ENCODE measurements around the gene GABRA5.
"Not testable (repeated sequence)": the region's sequence is repeated elsewhere in the genome, so short reads cannot be mapped to it uniquely, and the experiment has no call there.

The GABRA5 gene

DNA sequence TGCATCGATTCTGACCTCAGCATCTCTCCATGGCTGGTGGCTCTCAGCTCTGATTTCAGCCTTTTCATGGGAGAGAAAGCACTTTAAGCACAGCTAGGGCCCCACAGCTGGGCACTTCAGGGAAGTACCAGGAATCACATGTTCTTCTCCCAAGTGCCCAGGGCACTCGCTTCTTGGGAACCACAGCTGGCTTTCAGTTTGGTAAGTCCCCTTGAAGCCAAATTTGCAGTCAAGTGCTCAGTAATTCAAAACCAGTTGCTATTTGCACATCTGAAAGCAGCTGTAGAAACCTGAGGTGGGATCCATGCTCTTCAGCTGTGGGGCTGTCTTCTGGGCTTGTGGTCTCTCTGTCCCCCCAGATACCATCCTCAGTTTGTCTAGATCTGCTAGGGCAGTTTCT is 12.8 kb downstream of the GABRA5 start:
- no peak for DNase-seq

DNA sequence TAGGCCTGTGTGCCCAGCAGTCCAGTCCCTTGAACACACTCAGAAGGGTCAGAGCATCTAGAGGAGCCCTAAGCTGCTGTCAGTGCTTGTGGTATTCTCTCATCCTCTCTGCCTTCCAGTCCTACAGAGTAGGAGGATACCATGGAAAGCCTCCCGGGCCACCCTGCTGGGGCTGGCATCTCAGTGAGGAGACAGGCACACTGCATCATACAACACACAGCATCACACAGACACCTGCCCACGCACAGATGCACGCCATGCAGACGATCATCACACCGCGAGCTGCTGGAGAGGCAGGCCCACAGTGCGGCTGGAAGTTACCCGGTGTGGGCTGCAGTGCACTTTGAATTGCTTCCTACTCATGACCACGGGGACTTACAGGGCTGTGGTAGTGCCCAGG is 15.2 kb downstream of the GABRA5 start:
- no peak for DNase-seq

DNA sequence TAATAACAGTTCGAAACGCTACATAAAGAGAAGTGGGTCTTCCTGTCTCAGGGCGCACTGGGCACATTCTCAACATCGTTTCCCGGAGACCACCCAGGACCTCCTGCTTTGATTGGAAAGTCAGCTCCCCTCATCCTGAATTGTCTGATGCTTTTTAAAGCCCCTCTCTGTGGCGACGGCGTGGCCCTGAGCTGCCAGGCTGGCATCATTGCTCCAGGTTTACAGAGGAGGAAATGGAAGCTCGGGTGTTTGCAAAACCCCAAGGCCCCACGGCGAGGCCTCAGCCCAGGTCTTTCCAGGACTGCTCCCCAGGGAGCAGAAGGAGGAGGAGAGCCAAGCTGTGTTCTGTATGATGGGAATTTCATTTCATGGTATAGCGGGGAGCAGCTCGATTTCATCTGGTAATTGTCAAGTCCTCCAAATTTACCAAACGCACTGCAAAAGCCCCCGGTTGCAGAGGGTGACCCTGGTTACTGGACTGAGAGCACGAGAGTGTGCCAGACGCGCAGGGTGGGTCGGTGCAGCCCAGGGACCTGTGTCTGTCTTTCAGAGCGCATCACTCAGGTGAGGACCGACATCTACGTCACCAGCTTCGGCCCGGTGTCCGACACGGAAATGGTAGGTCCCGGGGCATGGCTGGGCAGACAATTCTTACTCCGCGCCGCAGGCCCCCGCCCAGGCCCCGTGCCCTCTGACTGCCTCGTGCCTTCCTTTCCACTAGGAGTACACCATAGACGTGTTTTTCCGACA is 15.9 kb downstream of the GABRA5 start:
- no peak for DNase-seq

DNA sequence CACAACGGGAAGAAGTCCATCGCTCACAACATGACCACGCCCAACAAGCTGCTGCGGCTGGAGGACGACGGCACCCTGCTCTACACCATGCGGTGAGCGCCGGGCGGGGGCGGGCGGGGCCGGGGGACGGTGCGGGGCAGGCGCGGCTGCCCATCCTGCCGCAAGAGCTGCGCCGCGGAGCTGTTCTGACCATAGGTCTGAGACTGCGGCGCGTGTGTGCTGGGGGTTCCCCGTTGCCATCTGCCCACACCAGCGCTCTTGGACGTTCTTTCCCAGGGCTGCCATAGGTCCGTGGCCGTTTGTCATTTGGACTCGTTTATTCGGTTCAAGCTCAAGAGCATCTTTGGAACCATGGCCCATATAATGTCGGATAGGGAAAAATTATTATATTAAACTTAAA is 16.6 kb downstream of the GABRA5 start:
- DNase-seq: no peak

DNA sequence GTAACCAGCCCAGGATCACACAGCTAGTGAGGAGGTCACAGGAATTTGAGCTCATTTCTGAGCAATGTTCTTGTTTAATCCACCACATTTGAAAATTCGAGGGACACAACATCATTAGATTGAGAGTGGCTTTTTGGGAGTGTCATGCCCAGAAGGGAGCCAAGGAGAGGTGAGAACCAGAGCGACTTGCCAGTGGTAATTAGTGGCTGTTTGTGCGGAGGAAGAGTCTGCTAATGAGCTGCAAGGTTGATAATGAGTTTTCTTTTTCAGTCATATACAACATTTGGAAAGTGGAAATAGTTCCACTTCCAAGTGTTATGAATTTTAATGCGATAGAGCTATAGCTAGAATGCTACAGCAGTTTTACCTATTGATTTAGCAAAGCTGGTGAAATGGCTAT is 19.7 kb downstream of the GABRA5 start:
- DNase-seq: no peak

DNA sequence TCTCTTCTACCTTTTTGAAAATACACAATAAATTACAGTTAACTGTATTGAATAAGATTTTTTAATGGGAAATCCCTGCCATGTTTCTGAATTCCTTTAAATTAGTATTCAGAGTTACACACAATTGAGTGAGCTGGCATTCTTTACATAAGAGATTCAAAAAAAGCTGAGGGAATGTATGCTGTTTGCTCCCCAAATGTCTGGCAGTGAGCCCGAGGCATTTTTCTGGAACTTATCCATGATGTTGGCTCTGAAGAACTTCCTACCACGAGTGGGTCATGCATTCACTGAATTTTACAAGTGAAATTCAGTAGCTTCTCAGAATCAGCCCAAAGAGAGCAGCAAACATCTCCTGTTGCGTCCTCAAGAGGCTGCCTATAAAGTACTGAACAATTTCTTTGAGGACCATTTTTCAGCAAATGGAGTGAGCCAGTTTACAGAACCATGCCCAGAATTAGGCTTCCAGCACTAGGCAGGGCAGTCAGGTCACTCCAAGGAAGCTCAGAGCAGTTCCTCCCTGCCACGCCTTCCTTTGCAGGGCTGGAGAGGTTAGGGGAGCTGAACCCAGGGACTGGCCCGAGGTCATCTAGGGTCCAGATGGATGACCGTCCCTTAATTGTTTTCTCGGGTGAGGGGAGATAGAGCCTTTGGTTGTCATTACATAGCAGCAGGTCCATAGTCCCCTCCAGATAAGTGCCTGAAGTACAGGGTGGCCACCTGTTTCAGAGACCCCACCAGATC is 21.2 kb downstream of the GABRA5 start:
- DNase-seq: no peak

DNA sequence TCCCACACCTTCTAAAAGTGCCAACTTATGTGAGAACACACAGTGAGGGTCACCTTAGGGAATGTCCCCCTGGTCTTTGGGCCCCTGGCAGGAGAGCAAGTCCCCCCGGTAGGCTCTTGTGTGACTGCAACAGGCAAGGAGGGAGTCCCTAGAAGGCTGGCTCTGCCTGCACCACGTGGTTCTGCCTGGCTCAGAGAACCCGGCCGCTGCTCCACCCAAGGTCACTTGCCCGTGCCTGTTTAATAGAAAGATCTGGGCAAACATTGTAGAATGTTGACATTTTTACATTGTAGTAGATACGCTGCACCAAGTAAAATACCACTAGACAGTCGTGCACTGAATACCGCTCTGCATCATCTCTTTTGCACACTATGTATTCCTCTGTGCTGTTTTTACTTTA is 21.9 kb downstream of the GABRA5 start:
- DNase-seq: no peak

DNA sequence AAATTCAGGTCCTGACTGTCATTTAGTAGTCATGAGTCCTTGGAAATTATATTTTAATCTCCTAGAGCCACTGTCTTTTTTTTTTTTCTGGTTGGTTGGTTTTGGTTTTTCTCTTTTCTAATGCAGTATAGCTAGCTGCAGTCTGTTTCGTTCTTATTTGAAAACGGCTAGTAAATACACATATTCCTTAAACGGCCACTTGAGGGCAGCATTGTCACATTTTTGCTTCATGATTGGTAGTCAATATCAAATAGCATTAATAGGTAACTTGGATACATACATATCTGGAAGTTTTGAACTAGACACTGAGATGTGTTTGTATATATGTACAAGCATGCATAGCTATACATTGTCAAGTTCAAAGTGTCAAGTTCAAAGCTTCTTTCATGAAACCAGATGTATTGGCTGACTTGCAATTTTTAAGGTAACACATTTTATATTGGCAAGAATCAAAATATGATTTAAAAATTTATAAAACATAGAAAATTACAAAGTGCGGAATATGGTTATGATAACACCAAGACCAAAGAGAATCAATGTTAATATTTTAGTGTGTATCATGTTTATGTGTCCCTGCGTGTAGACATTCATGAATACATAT is 22.5 kb downstream of the GABRA5 start:
- DNase-seq: peak; percentile 79

DNA sequence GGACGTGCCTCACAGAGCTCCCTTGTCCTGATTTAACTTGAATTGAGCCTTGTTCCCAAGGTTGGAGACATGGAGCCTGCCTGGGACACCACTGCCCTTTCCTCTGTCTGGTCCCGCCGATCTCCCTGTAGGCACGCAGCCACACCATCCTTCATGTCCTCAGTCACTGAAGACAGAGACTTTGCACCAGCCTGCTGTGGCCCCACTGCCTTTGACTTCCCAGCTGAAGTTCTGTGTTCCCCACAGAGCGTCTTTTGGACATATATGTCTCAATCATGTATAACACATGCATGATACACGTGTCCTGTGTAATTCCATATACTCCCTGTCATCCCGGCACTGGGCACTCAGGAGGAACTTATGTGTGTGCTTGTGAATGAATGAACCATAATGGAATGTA is 23.6 kb downstream of the GABRA5 start:
- DNase-seq: no peak

DNA sequence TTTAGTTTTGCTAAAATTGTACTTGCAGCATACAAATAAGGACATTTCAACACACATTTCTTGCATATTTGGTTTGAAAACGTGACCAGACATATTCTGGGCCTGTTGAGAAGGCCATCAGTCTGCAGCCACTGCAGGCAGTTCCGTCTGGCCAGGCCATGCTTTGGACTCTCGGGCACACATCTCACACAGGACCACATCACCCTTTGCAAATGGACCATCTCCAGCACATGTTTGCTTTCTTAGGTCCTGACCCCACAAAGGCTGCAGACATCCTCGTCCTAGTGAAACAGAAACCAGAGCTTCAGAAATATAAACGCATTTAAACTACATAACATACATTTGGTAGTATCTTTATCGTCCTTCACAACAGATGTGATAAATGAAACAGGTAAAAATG is 24.1 kb downstream of the GABRA5 start:
- DNase-seq: no peak

DNA sequence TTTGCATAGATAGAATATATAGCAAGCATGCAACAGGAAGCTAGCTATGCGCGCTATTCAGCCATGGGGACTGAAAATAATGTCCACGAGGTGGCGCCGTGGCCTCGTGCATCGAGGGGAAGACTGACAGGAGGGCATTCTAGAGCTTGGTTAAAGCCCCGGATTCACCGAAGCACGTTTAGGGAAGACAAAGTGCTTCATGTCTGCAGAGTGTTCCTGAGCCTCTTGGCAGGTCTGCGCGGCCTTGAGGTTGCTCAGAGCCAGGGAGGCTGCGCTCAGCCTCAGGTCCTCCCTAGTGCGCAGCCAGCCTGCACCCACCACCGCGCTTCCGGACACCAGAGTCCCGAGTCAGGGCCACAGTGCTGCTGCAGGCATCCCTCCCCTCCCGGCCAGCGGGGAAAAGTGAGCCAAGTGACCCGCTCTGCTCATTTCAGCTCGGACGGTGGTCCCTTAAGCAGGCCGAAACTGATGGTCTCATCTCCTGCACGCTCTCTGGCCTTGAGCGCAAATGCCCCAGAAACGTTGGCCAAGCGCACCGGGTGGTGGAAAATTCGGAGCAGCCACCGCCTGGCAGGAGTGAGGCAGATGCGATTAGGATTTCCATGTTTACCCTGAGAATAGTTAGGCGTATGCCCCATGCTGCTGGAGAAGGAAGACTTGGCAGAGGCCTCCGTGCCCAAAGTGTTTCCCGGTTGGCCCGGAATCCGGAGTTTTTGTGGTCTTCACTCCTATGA is 24.8 kb downstream of the GABRA5 start:
- DNase-seq: peak; percentile 80

DNA sequence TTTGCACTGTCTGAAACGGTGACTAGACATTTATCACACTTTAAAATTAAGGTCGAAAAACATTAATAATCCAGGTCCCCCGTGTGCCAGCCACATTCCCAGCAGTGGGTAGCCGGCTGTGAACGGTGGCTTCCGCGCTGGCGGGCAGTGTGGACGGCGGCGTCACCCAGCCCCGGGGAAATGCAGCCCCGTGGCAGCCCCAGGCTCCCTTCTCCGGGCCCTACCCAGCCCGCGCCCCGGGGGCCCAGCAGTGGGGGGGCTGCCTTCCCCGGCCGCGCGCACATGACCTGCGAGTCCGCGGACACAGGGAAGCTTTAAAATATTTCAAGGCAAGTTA is 25.3 kb downstream of the GABRA5 start:
- no peak for DNase-seq

DNA sequence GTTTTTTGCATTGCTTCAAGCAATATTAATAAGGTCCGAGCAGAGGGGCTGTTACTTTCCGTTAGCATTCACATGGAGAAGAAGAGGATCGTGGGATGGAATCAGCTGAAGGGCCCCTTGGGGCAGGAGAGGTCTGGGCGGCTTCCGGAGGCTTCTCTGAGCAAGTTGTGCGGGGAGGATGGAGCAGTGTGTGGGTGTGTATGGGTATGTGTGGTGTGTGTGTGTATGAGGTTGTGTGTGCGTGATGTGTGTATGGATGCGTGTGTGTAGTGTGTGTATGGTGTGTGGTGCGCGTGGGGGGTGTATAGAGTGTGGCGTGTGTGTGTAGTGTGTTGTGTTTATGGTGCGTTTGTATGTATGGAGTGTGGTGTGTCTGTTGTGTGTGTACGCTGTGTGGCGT is 25.8 kb downstream of the GABRA5 start:
- DNase-seq: no peak

DNA sequence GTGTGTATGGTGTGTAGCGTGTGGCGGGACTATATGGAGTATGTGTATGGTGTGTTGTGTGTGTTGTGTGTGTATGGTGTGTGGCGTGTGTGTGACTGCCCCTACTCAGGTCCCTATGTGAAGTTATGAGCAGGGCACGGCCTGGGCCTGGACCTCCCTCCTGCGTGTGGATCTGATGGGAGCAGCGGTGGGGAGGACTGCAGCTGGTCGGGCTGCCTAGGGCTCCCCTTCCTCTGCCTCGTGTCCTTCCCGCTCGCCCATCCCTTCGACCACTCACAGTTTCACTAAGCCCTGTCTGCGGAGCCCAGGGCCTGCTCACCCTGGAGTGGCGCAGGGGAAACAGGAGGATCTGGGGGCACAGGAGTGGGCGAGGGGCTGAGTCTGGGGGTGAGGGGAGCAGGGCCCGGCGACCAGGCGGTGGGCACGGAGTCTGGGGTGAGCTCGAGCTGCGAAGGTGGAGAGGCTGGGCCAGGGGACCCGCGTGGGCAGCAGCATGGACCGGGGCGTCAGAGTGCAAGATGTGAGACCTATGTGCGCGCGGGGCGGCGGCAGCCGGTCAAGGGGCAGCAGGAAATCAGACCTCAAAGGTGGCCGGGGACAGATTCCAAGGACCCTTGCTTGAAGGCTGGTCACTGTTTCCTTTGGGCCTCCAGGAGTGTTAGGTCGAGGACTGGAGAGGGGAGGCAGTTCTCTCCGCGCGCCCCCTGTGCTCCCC is 26.6 kb downstream of the GABRA5 start:
- no peak for DNase-seq

DNA sequence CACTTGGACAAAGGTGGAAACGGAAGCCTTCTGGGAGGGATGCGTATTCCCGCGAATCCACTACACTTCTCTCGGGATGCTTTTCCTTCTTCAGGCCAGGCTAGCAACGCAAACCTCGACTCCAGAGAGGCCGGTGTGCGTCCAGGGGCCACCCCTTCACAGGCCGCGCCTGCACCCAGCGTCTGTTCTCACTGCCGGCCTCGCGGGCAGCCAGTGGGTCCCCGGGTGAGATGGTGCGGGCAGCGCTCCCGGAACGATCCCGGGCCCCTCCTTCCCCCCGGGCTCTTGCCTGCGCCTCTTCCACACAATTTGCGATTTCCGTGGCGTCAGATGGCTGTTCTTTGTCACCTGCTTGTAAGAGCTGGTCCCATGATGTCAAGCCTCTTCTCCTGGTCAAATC is 27.3 kb downstream of the GABRA5 start:
- no peak for DNase-seq

DNA sequence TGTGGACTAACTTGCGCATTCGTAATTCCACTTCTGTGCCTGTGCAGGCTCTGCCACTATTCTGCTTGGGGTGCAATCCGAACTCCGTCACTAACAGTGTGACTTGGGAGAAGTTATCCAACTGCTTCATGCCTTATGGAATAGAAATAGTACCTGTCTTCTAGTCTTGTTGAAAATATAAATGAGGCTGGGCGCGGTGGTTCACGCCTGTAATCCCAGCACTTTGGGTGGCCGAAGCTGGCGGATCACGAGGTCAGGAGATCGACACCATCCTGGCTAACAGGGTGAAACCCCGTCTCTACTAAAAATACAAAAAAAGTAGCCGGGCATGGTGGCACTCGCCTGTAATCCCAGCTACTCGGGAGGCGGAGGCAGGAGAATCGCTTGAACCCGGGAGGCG is 28.5 kb downstream of the GABRA5 start:
- DNase-seq: not testable (repeated sequence)

DNA sequence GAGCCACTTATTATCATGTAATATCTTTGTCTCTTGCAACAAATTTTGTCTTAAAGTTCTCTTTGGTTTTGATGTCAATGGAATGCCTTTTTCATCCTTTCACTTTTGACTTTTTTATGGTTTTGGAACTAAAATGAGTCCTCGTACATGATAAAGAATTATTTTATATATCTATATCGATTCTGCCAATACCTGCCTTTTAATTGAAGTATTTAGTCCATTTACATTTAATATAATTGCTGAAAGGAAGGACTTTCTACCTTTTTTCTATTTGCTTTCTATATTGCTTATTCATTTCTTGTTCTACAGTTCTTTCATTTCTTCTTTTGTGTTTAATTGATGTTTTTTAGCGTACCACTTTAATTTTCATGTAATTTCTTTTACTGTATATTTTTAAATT is 32.8 kb downstream of the GABRA5 start:
- DNase-seq: no peak

DNA sequence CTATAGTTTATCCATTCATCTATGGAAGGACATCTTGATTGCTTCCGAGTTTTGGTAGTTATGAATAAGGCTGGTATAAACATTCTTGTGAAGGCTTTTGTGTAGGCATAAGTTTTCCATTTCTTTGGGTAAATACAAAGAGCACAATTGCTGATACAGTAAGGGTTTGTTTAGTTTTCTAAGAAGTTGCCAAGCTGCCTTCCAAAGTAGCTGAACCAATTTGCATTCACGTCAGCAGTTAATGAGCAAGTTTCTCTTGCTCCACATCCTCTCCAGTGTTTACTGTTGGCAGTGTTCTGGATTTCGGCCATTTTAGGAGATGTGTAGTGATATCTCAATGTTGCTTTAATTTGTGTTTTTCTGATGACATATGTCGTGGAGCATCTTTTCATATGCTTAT is 34.2 kb downstream of the GABRA5 start:
- no peak for DNase-seq

DNA sequence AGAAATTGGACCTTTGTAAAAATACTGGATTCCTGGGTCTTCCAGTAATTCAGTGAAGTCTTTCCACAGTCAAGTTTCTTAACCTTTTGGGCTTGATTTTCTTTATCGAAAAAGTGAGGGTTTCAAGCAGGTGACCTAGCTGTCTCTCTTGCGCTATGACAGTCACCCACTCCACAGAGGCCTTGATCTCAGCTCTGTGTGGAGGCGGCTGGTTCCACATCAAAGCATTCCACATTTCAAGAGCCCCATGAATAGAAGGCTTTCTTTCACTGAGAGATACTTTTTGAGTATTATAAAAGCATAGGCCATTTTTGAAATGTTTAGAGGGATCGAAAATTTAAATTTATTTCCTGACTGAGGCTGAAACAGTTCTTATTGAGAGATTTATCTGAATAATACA is 43.9 kb downstream of the GABRA5 start:
- no peak for DNase-seq

DNA sequence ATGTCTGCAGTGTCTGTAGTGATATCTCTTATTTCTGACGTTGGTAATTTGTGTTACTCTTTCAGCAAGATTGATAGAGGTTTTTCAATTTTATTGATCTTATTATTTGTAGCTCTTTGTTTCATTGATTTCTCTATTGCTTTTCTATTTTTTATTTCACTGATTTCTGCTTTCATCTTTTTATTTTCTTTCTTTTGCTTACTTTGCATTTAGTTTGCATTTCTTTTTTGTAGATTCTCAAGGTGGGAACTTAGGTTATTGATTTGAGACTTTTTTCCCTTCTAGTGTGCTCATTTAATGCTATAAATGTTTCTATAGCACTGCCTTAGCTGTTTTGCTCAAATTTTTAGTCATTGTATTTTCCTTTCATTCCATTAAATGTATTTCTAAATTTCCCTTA is 54.6 kb downstream of the GABRA5 start:
- no peak for DNase-seq

DNA sequence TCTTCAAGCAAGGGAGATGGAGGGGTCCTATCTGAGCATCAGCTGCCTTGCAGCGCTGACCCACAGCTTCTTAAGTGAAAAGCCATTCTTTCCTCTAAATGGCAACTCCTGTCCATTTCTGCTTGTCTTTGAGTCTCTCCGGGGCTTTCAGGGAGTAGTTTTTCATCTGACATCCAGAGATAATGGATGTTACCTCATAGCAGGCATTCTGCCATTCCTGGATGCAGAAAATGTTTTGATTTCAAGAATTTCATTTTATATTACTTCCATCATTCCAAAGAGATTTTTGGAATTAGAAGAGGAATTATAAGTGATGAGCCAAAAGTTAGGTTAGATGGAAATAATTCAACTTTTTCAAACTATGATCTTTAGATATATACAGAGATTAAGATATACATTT is 59.2 kb downstream of the GABRA5 start:
- no peak for DNase-seq

DNA sequence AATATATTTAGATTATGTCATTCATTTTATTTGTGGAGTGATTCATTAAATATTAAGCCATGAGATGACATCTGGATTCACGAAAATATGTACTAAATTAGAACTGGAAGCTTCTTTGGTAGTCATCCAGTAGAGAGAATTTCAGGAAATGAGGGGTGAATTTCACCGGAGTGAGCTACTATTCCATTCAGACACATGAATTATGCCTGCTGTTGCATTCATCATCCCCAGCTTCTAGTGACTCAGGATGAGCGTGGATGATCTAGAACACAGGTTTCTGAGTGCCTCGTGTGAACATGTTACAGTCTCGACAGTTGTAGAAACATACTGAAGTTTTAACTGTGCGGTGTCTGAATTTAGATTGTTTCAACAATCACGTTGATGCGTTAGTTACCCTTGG is 61.2 kb downstream of the GABRA5 start:
- DNase-seq: no peak

DNA sequence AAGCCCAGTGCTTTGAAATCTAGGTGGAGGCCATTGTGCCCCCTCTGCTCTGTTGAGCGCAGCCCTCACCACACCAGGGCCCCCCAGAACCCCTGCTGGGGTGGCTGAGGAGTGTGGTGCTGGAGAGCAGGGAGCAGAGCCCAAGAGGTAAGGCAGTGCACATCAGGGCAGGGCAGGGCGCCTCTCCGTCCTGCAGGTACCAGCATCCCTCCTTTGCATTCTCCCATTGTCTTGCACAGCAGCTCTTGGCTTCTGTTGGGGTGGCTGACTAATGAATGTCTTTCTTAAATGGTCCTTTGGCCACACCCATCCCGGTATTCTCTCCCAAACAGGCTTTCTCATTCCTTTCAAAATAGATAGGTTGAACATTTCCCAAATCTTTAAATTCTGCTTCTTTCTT is 62.7 kb downstream of the GABRA5 start:
- DNase-seq: no peak

Data from hematopoietic multipotent progenitor cell treated with erythropoietin and hydrocortisone succinate and interleukin-3 and kit ligand, for 6 days (in vitro differentiated cells).